Activated naive CD8-positive, alpha-beta T cell treated with anti-CD3 and anti-CD28 coated beads, Interleukin-2, amount 10 ng/mL, durations not matched to agents 7 days and 5 days (primary cell): ENCODE results near the gene PLEKHM3. TPM values are rescaled to one million over a fixed set of nuclear protein-coding genes. Genes with fewer than 3 reads are reported as not detected.
"Not testable (repeated sequence)": the region's sequence is repeated elsewhere in the genome, so short reads cannot be mapped to it uniquely, and the experiment has no call there.

ENCODE experiments used
- ATAC-seq: fragments of 150-1000 bp; cut with Tn5 transposase; one replicate; pipeline ENCODE4 v1.10.0; 2021; ENCODE audit warnings: low read depth, moderate library complexity
- POLR2A ChIA-PET: fragments of 350-600 bp; sonication (Branson Sonifier 250); formaldehyde crosslinking; loops from one replicate; lab custom pipeline; 2021; ENCODE audit warnings: antibody characterized with exemption; lab: Charles Lee
- DNase-seq: peaks from one replicate; pipeline ENCODE4 v3.0.0; 2021
- H3K27ac Mint-ChIP-seq: one replicate; pipeline ENCODE4 v1.8.0; 2022; ENCODE audit warnings: mild to moderate bottlenecking, mixed read lengths
- H3K27me3 Mint-ChIP-seq: one replicate; pipeline ENCODE4 v1.8.0; 2022; ENCODE audit warnings: mild to moderate bottlenecking, moderate library complexity, mixed read lengths
- H3K36me3 Mint-ChIP-seq: one replicate; pipeline ENCODE4 v1.8.0; 2021; ENCODE audit warnings: mild to moderate bottlenecking, mixed read lengths
- H3K4me1 Mint-ChIP-seq: one replicate; pipeline ENCODE4 v1.8.0; 2021; ENCODE audit warnings: mixed read lengths
- H3K4me3 Mint-ChIP-seq: one replicate; pipeline ENCODE4 v1.8.0; 2022; ENCODE audit warnings: mild to moderate bottlenecking, moderate library complexity, mixed read lengths
- H3K9me3 Mint-ChIP-seq: one replicate; pipeline ENCODE4 v1.8.0; 2021; ENCODE audit warnings: mixed read lengths
- total RNA-seq, 2 experiments: library from RNA; stranded (reverse); gene quantifications; one replicate each; pipeline ENCODE4 v1.2.3, GENCODE V29; 2021

Gene PLEKHM3
- total RNA-seq, 2 experiments from 2014 or later = 8.7 to 9.5 TPM

DNA sequence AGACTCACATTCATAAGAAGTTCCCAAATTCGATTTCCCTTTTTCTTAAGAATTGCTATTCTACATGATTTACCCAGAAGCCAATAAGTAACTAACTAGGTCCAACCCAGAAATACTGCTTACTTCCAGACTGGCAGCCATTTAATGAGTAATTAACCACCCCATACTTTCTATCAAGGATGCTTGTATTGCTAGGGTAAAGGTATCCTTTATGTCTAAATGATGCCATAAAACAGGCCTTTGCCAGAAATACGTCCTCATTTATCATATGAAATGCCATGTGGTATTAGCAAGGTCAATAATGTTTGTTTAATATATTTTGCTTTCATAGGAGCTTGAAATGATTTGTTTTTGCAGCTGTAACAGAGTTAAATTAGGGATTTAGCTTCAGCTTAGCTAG lies 56.1 kb downstream of the PLEKHM3 start:
- Mint-ChIP-seq H3K36me3 (peaks cover 1% of the 10 kb centered on the region), H3K9me3 (no peaks in the 10 kb centered on the region), H3K27me3 (no peaks in the 10 kb centered on the region), H3K27ac (no peak overlapping the region), H3K4me3 (no peak overlapping the region), H3K4me1 (peaks cover 2% of the 10 kb centered on the region)
- ATAC-seq (no peak), DNase-seq (no peak)
- POLR2A ChIA-PET = no interaction called here

DNA sequence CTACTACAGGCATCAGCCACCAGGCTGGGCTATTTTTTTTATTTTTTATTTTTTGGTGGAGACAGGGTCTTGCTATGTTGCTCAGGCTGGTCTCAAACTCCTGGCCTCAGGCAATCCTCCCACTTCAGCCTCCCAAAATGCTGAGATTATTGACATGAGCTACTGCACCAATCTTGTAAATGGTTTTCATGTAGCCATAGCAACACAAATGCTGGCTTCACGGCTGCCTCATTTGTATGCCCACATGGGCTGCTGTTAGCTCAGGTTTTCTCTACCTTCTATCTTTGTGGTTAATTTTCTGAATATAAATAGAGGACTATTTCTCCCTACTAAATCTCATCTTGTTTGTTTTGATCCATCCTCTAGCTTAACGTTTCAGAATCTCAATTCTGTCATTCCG lies 58.2 kb downstream of the PLEKHM3 start:
- peaks cover 7% of the 10 kb centered on the region for H3K9me3 Mint-ChIP-seq
- peaks cover 13% of the 10 kb centered on the region for H3K36me3 Mint-ChIP-seq
- DNase-seq = no peak
- no peaks in the 10 kb centered on the region for H3K27me3 Mint-ChIP-seq
- POLR2A ChIA-PET = no interaction called here
- H3K27ac Mint-ChIP-seq = no peak overlapping the region
- H3K4me3 Mint-ChIP-seq = no peak overlapping the region
- H3K4me1 Mint-ChIP-seq = peaks cover 2% of the 10 kb centered on the region
- no peak for ATAC-seq

DNA sequence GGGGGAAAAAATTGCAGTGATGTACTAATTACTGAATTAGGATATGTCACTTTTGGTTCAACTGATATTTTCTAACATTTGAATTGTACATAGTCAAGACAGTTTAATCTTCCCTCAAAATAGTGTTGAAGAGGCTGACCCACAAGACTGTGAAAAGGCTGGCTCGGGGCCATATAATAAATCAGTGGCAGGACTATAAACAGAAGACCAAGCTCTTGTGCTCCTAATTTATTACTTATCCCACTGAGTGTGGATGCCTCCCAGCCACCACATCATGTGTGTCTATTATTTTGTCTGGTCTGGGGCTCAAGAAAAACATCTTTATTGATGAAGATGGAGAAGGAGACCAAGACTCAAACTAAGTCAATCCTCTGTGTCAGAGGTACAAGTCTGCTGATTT lies 64.4 kb downstream of the PLEKHM3 start:
- Mint-ChIP-seq H3K4me3 (no peak overlapping the region), H3K9me3 (peaks cover 7% of the 10 kb centered on the region), H3K4me1 (no peaks in the 10 kb centered on the region), H3K27ac (no peak overlapping the region), H3K27me3 (no peaks in the 10 kb centered on the region), H3K36me3 (peaks cover 13% of the 10 kb centered on the region)
- POLR2A ChIA-PET = no interaction called here
- no peak for ATAC-seq
- DNase-seq = no peak

DNA sequence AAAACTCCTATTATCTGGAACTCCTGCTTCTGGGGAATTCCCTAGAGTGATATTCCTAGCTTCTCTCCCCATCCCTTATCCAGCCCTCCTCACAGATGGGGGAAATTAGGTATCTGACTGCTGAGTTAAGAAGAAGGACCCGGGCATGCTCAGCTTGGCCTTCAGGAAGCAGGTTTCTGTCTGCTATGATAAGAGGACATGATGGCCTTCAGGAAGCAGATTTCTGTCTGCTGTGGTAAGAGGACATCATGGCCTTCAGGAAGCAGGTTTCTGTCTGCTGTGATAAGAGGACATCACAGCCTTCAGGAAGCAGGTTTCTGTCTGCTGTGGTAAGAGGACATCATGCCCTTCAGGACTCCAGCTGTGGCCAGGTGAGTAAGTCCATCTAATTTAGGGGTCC lies 65.2 kb downstream of the PLEKHM3 start:
- ATAC-seq (no peak), DNase-seq (no peak)
- H3K4me1 Mint-ChIP-seq = no peaks in the 10 kb centered on the region
- POLR2A ChIA-PET = no interaction called here
- no peaks in the 10 kb centered on the region for H3K27me3 Mint-ChIP-seq
- peaks cover 13% of the 10 kb centered on the region for H3K36me3 Mint-ChIP-seq
- H3K4me3 Mint-ChIP-seq = no peak overlapping the region
- H3K27ac Mint-ChIP-seq = no peak overlapping the region
- H3K9me3 Mint-ChIP-seq = peaks cover 7% of the 10 kb centered on the region

DNA sequence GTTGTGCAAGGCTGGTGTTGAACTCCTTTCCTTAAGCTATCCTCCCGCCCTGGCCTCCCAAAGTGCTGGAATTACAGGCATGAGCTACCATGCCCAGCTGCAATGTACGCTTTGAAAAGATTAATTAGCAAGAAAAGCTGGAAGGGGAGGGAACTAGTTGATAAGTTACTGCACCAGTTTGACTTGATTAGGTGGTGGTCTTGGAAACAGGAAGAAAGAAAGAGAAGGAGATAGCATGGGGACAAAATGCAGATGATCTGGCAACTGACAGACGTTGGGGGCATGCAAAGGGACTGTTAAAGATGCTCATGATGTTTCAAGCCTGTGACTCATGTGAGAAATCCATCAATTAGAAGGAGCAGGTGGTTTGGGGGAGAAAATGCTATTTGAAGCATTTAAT lies 68.6 kb downstream of the PLEKHM3 start:
- POLR2A ChIA-PET = no interaction called here
- Mint-ChIP-seq H3K9me3 (no peaks in the 10 kb centered on the region), H3K27me3 (no peaks in the 10 kb centered on the region), H3K36me3 (no peaks in the 10 kb centered on the region), H3K27ac (no peak overlapping the region), H3K4me1 (no peaks in the 10 kb centered on the region), H3K4me3 (no peak overlapping the region)
- DNase-seq = no peak
- no peak for ATAC-seq

DNA sequence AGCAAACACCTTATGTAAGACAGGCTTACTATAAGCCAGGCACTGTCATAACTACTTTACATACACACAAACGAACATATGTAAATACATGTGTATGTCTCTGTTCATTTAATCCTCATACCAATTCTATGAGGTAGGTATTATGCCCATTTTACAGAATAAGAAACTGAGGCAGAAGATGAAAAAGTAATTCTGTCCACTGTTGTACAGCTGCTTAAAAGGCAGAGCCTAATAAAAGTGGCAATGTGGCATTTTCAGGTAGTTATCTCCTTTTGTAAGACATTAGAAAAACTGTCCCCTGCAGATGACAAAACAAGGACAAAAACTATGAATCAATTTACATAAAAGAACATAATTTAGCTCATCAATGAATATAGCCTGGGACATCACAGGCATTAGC lies 69.9 kb downstream of the PLEKHM3 start:
- Mint-ChIP-seq H3K27ac (no peak overlapping the region), H3K4me1 (no peaks in the 10 kb centered on the region), H3K4me3 (no peak overlapping the region), H3K9me3 (no peaks in the 10 kb centered on the region), H3K27me3 (no peaks in the 10 kb centered on the region), H3K36me3 (no peaks in the 10 kb centered on the region)
- POLR2A ChIA-PET = no interaction called here
- DNase-seq (no peak), ATAC-seq (no peak)

DNA sequence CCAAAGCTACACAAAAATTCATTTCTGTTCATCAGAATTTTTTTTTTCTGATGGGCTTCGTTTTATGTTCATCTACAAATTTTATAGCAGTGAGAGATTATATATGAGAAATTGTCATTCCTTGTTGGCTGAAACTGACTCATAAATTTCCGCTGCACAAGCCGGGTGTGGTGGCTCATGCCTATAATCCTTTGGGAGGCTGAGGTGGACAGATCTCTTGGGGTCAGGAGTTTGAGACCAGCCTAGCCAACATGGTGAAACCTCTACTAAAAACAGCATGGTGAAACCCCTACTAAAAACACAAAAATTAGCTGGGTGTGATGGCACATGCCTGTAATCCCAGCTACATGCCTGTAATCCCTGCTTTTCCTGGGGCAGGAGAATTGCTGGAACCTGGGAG lies 72.0 kb downstream of the PLEKHM3 start:
- H3K27me3 Mint-ChIP-seq = no peaks in the 10 kb centered on the region
- no peak for DNase-seq
- no peak overlapping the region for H3K4me3 Mint-ChIP-seq
- no peak overlapping the region for H3K27ac Mint-ChIP-seq
- H3K9me3 Mint-ChIP-seq = no peaks in the 10 kb centered on the region
- POLR2A ChIA-PET = no interaction called here
- no peaks in the 10 kb centered on the region for H3K4me1 Mint-ChIP-seq
- no peak for ATAC-seq
- H3K36me3 Mint-ChIP-seq = no peaks in the 10 kb centered on the region

DNA sequence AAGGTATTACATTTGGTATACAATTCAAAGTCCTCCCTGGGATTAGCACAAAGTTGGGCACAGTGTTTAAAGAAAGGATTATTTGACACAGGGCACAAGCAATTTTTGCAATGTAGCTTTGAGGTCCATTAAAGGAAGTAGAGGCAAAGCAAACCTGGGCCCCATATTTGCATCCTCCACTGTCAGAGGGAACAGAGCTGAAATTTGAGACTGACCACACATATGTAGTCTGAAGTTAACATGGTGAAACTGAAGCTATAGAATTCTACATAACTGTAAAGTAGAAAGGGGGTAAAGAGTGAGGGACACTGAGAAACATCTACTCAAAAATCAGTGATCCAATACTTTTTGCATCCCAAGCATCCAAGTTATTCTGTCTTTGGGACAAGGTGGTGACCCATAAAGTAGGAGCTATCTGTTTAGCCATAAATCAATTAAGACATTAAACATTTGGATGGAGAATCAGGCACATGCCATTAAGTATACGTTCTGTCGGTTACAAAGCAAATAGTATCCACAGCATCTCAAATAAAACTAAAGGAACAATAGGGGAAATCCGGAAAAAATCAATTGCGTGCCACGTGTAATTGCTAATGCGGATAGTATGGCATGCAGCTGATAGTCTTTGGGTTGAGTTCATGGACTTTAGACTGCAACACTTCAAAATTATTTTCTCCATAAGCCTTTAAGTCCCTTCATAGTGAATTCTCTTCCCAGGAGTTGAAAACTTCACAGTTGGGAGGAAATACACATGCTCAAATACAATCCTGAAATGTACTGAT lies 72.6 kb downstream of the PLEKHM3 start:
- ATAC-seq (no peak), DNase-seq (no peak)
- Mint-ChIP-seq H3K27ac (no peak overlapping the region), H3K9me3 (no peaks in the 10 kb centered on the region), H3K4me1 (no peaks in the 10 kb centered on the region), H3K4me3 (no peak overlapping the region), H3K27me3 (no peaks in the 10 kb centered on the region), H3K36me3 (no peaks in the 10 kb centered on the region)
- POLR2A ChIA-PET = no interaction called here

DNA sequence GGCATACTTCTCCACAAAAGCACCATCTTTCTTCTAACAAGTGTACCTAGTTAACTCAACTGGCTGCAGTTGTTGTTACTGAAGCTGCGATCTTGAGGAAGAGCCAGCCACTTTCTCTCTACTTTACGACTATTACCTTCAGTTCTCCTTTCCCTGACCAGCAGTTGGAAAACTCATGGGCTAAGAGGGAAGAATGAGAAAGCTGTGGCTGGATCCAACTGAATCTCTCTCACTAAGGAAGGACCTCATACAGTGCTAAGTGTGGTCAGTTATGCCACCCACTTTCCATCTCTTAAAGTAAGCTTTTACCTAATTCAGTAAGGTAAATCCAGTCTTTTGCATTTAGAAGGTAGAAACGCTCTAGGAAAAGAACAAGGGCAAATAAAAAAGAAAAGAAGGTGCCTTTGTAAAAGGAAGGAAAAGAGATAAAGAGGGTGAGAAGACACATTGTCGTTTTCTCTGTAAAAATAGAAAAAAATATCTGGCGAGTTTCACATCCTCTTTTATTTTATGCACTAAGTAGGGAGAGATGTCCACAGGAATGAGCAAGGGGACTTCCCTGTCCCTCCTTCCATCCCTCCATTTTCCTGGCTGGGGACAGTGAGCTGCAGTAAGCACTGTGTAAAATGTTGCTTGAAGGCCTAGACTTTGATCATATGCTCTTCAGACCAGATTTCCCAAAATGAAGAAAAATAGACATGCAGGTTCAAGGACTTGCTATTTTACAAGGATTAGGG lies 73.4 kb downstream of the PLEKHM3 start:
- no peak overlapping the region for H3K27ac Mint-ChIP-seq

DNA sequence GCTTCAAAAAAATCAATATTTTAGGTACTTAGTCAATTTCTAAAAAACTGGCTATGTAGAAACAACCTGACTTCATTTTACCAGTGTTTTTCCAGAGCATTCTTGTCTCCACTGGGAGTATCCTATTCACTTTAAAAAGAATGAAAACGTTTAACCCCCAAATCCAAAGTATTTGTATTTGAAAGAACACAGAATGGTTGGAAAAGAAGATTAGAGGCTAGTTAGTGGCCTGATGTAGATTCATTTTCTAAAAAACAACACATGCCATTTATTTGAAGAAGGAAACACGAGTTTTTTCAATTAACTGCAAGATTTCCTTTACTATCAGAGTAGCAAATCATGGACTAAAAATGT lies 74.6 kb downstream of the PLEKHM3 start:
- H3K36me3 Mint-ChIP-seq = no peaks in the 10 kb centered on the region
- no peaks in the 10 kb centered on the region for H3K9me3 Mint-ChIP-seq
- ATAC-seq (no peak), DNase-seq (no peak)
- H3K4me3 Mint-ChIP-seq = no peak overlapping the region
- POLR2A ChIA-PET = no interaction called here
- H3K4me1 Mint-ChIP-seq = no peaks in the 10 kb centered on the region
- no peaks in the 10 kb centered on the region for H3K27me3 Mint-ChIP-seq
- H3K27ac Mint-ChIP-seq = no peak overlapping the region

More for the DNA sequence above, 73.4 kb downstream of the PLEKHM3 start:
- no peaks in the 10 kb centered on the region for H3K27me3 Mint-ChIP-seq
- no peak overlapping the region for H3K4me3 Mint-ChIP-seq
- H3K9me3 Mint-ChIP-seq = no peaks in the 10 kb centered on the region
- POLR2A ChIA-PET = no interaction called here
- H3K36me3 Mint-ChIP-seq = no peaks in the 10 kb centered on the region
- H3K4me1 Mint-ChIP-seq = no peaks in the 10 kb centered on the region
- ATAC-seq = no peak
- DNase-seq = no peak

DNA sequence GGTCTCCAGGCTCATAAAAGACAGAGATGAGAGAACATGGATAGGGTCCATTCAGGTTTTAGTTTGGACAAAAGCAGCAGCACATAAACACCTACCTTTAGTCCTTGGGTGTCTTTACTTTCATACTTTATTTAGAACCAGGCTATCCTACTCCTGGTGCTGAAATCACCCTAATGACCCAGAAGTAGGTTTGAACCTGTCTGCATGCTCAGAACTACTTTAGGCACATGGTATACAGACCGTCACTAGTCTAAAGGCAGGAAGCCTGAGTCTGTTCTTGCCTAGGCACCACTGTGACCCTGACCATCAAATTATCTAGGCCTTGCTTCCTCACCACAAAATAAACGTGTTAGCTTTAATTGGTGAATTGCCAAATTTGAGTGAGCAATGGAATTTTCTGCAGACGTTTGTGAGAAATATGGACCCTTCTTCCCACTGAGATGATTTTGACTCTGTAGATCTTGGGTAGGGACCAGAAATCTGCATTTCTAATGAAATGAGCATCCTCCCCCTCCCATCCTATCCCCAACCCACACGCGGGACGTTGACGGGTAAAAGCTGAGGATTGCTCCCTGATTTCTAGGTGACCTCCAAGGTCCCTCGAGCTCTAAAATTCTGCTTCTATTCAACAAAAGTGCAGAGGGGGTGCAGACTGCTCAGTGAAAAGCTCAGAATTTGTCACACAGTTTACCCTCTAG lies 75.1 kb downstream of the PLEKHM3 start:
- ATAC-seq (no peak), DNase-seq (no peak)
- Mint-ChIP-seq H3K4me1 (no peaks in the 10 kb centered on the region), H3K27me3 (no peaks in the 10 kb centered on the region), H3K4me3 (no peak overlapping the region), H3K36me3 (no peaks in the 10 kb centered on the region), H3K9me3 (no peaks in the 10 kb centered on the region), H3K27ac (no peak overlapping the region)
- POLR2A ChIA-PET = no interaction called here

DNA sequence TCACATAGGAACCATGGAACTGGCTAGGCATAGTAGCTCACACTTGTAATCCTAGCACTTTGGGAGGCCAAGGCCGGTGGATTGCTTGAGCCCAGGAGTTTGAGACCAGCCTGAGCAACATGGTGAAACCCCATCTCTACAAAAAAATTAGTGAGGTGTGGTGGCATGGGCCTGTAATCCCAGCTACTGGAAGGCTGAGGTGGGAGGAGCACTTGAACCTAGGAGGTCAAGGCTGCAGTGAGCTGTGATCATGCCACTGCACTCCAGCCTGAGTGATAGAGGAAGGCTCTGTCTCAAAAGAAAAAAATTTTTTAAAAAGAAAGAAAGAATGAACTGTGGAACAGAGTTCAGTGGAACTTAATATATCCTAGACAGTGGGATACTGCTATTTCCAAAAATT lies 76.1 kb downstream of the PLEKHM3 start:
- POLR2A ChIA-PET, H3K4me1 Mint-ChIP-seq, DNase-seq, H3K27ac Mint-ChIP-seq, ATAC-seq, H3K9me3 Mint-ChIP-seq, H3K27me3 Mint-ChIP-seq, H3K36me3 Mint-ChIP-seq, H3K4me3 Mint-ChIP-seq: not testable (repeated sequence)

DNA sequence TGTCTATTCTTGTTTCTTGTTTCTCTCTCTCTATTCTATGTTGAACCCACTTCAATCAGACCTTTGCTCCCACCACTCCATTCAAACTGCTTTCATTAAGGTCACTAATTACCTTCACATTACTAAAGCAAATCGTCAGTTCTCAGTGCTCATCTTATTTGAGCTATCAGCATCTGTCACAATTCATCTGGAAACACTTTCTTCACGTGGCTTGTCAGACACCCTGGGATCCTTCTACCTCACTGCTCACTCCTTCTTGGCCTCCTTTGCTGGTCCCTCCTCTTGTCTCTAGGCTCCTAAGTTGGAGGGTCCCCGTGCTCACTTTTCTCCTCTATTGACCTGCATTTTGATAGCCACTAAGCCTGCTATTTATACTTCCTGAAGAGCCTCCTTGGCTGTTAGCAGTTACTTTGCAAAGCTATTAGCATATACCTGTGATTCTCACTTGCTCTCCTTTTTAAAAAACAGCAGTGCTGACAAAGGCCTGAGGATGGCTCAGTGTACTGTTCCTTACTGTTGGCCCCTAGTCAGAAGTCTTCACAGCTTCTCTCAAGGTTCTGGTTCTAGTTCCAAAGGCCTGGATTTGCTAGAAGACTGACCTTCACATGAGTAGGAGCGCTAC lies 80.2 kb downstream of the PLEKHM3 start:
- Mint-ChIP-seq H3K4me1 (no peaks in the 10 kb centered on the region), H3K27me3 (no peaks in the 10 kb centered on the region), H3K36me3 (peaks cover 2% of the 10 kb centered on the region), H3K27ac (no peak overlapping the region), H3K4me3 (no peak overlapping the region), H3K9me3 (no peaks in the 10 kb centered on the region)
- DNase-seq (no peak), ATAC-seq (no peak)
- POLR2A ChIA-PET = no interaction called here
